ENCODE results near the gene SNX8. TPM values are rescaled to one million over a fixed set of nuclear protein-coding genes. Genes with fewer than 3 reads are reported as not detected.

Gene SNX8
- total RNA-seq, 1 experiment from 2014 or later, result 31.2 TPM

GRCh38 chr7:2241580-2242540, 72.4 kb downstream of the SNX8 start, which contains the start of the genes MRM2 and NUDT1:
Gene MRM2, minus strand, starts transcription at chr7:2242205. Its CDS starts 36 bp downstream, at chr7:2242169.
Gene NUDT1, plus strand, starts transcription at chr7:2242226. Its CDS starts 2,349 bp downstream, at chr7:2244575.
- POLR2A ChIA-PET, result interaction anchor here (0.6 to 2.5 kb wide), 14 partner anchors 9 to 1423 kb away, joined by 3 to 25 read pairs (median 4); partner anchors contain the start of genes EIF3B, MAD1L1 and SNX8
- Mint-ChIP-seq H3K27me3 (ENCODE audit: insufficient read depth, unreplicated experiment) (no peaks in the 10 kb centered on the region), H3K9me3 (ENCODE audit: unreplicated experiment) (no peaks in the 10 kb centered on the region)

GRCh38 chr7:2239242-2239641, 75.0 kb downstream of the SNX8 start:
- BruUV-seq (replicated peaks), result no TSS peak
- ChIA-PET CTCF (interaction anchor here (0.5 kb wide), 1 partner anchor 432 kb away, joined by 4 read pairs; no protein-coding TSS in a partner anchor), POLR2A (interaction anchor here (0.6 kb wide), 1 partner anchor 31 kb away, joined by 3 read pairs; no protein-coding TSS in a partner anchor)
- TF ChIP-seq CTCF (IDR thresholded peaks at IDR 0.05; ENCODE audit: unreplicated experiment), result no peak
- H3K4me3 Mint-ChIP-seq (ENCODE audit: unreplicated experiment), result no peak overlapping the region
- intact Hi-C loops (cut with micrococcal nuclease), result no loop called here
- H3K36me3 Mint-ChIP-seq (ENCODE audit: insufficient read depth, unreplicated experiment), result peaks cover 46% of the 10 kb centered on the region
- no peaks in the 10 kb centered on the region for H3K4me1 Mint-ChIP-seq (ENCODE audit: insufficient read depth, unreplicated experiment)
- no peak overlapping the region for H3K27ac Mint-ChIP-seq (ENCODE audit: low read depth, unreplicated experiment)
- H3K27me3 Mint-ChIP-seq (ENCODE audit: insufficient read depth, unreplicated experiment), result no peaks in the 10 kb centered on the region
- DNase-seq (ENCODE audit: unreplicated experiment), result no peak
- H3K9me3 Mint-ChIP-seq (ENCODE audit: unreplicated experiment), result no peaks in the 10 kb centered on the region

More at GRCh38 chr7:2241580-2242540, 72.4 kb downstream of the SNX8 start, which contains the start of the genes MRM2 and NUDT1:
- TF ChIP-seq CTCF (IDR thresholded peaks at IDR 0.05; ENCODE audit: unreplicated experiment), result no peak
- Mint-ChIP-seq H3K36me3 (ENCODE audit: insufficient read depth, unreplicated experiment) (peaks cover 27% of the 10 kb centered on the region), H3K4me3 (ENCODE audit: unreplicated experiment) (peak within 1 kb of the TSS; percentile 94), H3K4me1 (ENCODE audit: insufficient read depth, unreplicated experiment) (no peaks in the 10 kb centered on the region), H3K27ac (ENCODE audit: low read depth, unreplicated experiment) (peak within 1 kb of the TSS; percentile 89)
- intact Hi-C loops (cut with micrococcal nuclease), result no loop called here
- no TSS peak for BruUV-seq (replicated peaks)
- peak; percentile 82 for DNase-seq (ENCODE audit: unreplicated experiment)
- CTCF ChIA-PET, result interaction anchor here (0.5 to 1.3 kb wide), 7 partner anchors 11 to 1688 kb away, joined by 3 to 5 read pairs (median 3); no protein-coding TSS in a partner anchor

GRCh38 chr7:2237109-2237602, 77.1 kb downstream of the SNX8 start:
- no peaks in the 10 kb centered on the region for H3K27me3 Mint-ChIP-seq (ENCODE audit: insufficient read depth, unreplicated experiment)
- ChIA-PET CTCF (no interaction called here), POLR2A (interaction anchor here (0.8 to 1.2 kb wide), 2 partner anchors 13 to 117 kb away, joined by 3 to 4 read pairs; no protein-coding TSS in a partner anchor)
- H3K9me3 Mint-ChIP-seq (ENCODE audit: unreplicated experiment), result no peaks in the 10 kb centered on the region
- peak overlapping the region; percentile 68 for H3K27ac Mint-ChIP-seq (ENCODE audit: low read depth, unreplicated experiment)
- no peak overlapping the region for H3K4me3 Mint-ChIP-seq (ENCODE audit: unreplicated experiment)
- TF ChIP-seq CTCF (IDR thresholded peaks at IDR 0.05; ENCODE audit: unreplicated experiment), result no peak
- intact Hi-C loops (cut with micrococcal nuclease), result no loop called here
- no peak for DNase-seq (ENCODE audit: unreplicated experiment)
- no TSS peak for BruUV-seq (replicated peaks)
- H3K4me1 Mint-ChIP-seq (ENCODE audit: insufficient read depth, unreplicated experiment), result no peaks in the 10 kb centered on the region
- peaks cover 46% of the 10 kb centered on the region for H3K36me3 Mint-ChIP-seq (ENCODE audit: insufficient read depth, unreplicated experiment)

GRCh38 chr7:2233926-2234325, 80.3 kb downstream of the SNX8 start:
- no peaks in the 10 kb centered on the region for H3K9me3 Mint-ChIP-seq (ENCODE audit: unreplicated experiment)
- CTCF ChIA-PET, result no interaction called here
- intact Hi-C loops (cut with micrococcal nuclease), result no loop called here
- no peak overlapping the region for H3K4me3 Mint-ChIP-seq (ENCODE audit: unreplicated experiment)
- no peaks in the 10 kb centered on the region for H3K27me3 Mint-ChIP-seq (ENCODE audit: insufficient read depth, unreplicated experiment)
- no peak for TF ChIP-seq CTCF (IDR thresholded peaks at IDR 0.05; ENCODE audit: unreplicated experiment)
- no TSS peak for BruUV-seq (replicated peaks)
- peaks cover 36% of the 10 kb centered on the region for H3K36me3 Mint-ChIP-seq (ENCODE audit: insufficient read depth, unreplicated experiment)
- H3K4me1 Mint-ChIP-seq (ENCODE audit: insufficient read depth, unreplicated experiment), result peaks cover 5% of the 10 kb centered on the region
- DNase-seq (ENCODE audit: unreplicated experiment), result no peak
- H3K27ac Mint-ChIP-seq (ENCODE audit: low read depth, unreplicated experiment), result no peak overlapping the region
- POLR2A ChIA-PET, result interaction anchor here (0.7 to 3.5 kb wide), 3 partner anchors 7 to 169 kb away, joined by 3 to 25 read pairs (median 5); partner anchors contain the start of genes CHST12, MRM2 and NUDT1

Data from MCF 10A (cell line).